GM10266 (cell line): ENCODE measurements around the gene FBXO15.

Source experiments
- DNase-seq: peaks from one replicate; pipeline ENCODE4 v3.0.0; 2012; ENCODE audit errors: extremely low spot score
- TF ChIP-seq, protein P1 (sequence below): IDR thresholded peaks from 2 replicates; pipeline ENCODE4 v1.5.1; 2012; ENCODE audit warnings: mild to moderate bottlenecking, low read depth; ENCODE audit not compliant: control insufficient read depth, insufficient read depth; ENCODE audit errors: missing control alignments

The FBXO15 gene

GRCh38 chr18:74185860-74186259 lies 38.2 kb upstream of the FBXO15 start:
- no peak for DNase-seq
- TF ChIP-seq, protein P1, sequence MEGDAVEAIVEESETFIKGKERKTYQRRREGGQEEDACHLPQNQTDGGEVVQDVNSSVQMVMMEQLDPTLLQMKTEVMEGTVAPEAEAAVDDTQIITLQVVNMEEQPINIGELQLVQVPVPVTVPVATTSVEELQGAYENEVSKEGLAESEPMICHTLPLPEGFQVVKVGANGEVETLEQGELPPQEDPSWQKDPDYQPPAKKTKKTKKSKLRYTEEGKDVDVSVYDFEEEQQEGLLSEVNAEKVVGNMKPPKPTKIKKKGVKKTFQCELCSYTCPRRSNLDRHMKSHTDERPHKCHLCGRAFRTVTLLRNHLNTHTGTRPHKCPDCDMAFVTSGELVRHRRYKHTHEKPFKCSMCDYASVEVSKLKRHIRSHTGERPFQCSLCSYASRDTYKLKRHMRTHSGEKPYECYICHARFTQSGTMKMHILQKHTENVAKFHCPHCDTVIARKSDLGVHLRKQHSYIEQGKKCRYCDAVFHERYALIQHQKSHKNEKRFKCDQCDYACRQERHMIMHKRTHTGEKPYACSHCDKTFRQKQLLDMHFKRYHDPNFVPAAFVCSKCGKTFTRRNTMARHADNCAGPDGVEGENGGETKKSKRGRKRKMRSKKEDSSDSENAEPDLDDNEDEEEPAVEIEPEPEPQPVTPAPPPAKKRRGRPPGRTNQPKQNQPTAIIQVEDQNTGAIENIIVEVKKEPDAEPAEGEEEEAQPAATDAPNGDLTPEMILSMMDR, result no peak

DNA sequence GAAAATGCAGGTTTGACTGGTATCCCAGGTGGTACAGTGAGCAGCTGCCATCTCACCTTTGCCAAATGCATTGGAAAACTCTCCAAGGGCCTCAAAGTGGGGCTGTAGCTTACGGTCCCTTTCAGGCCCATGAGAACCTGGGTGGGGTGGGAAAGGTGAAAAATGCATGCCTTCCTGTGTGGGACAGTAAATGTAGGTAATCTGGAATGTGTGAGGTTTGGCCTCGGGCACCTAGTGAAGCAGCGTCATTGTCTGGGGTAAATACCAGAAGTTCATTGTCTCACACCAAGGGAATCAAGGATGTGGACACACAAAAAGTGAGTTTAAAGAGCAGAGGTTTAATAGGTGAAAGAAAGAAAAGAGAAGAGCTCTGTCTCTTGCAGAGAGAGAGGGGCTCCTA lies 37.2 kb upstream of the FBXO15 start:
- TF ChIP-seq, protein P1, result no peak
- no peak for DNase-seq

GRCh38 chr18:74183130-74183529 lies 35.5 kb upstream of the FBXO15 start:
- no peak for DNase-seq
- TF ChIP-seq, protein P1, result no peak

- TF ChIP-seq, protein P1, result no peak
- no peak for DNase-seq
Observed at GRCh38 chr18:74182335-74182734, 34.7 kb upstream of the FBXO15 start.

DNA sequence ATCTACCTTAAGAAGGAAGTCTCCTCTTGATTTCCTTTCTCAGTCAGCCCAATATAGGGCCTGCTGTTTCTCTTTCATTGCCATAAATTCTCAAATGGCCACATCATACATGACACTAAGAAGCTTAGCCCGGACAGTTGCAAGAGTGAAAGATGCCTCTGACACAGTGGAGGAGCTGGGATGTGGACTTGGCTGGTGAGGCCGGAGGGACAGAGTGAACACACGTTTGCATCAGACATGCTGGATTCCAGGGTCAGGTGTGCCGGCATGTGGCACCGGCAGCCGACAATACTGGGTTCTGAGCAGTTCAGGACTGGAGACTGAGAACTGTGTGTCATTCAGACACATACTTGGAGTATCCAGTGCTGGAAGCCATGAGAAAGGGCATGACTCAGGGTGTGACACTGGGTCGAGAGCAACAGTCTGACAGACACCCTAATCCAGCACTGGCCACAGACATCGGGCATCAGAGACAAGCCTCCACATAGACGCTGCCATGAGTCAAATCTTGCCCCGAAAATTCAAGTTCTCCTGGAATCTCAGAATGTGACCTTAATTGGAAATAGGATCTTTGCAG lies 32.1 kb upstream of the FBXO15 start:
- TF ChIP-seq, protein P1, result no peak
- no peak for DNase-seq

DNA sequence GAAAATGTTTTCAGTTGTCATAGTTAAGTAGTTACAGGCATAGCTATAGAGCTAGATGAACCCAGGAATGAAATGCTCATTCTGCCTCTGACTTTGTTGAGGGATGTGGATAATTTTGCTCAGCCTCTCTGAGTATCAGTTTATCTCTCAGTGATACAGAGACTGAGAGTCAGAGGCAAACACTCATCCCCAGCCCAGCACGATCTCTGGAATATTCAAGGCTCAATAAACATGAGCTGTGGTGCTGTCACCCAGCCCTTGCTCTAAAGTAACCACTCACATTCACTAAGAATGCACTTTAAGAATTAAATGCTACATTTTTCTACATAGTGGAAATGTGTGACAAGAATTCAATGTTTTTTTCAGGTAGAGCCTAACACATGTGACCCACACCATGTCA lies 31.2 kb upstream of the FBXO15 start:
- TF ChIP-seq, protein P1, result no peak
- no peak for DNase-seq

DNA sequence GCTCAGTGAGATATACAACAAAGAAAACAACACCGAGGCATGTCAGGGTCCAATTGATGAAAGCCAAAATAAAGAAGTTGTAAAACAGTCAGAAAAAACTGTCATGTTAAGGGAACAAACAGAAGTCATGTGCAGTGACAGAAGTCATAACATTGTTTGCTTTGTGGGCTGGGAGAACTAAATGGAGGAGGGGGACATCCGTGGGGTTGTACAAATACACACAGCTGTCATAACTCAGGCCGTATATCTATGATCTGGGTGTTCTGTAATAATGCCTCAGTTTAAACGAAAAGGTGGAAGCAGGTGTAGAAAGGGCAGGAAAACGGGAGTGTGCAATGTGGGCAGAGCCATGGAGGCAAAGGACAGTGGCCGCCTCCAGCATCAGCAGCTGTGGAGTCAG lies 28.0 kb upstream of the FBXO15 start:
- no peak for DNase-seq
- TF ChIP-seq, protein P1, result no peak
